IPS DF 6.9 (cell line): Measurements from ENCODE around the gene C19orf85.
A peak's percentile ranks its signal among the peaks of the same experiment; 100 is the strongest.

Source experiments
- DNase-seq: peaks from one replicate; pipeline ENCODE4 v3.0.0-alpha.2; 2013; ENCODE audit warnings: low read depth, low spot score
- H3K27ac ChIP-seq: one replicate; pipeline ENCODE4 v1.5.1; 2013; ENCODE audit warnings: low read length, control low read depth
- H3K27me3 ChIP-seq: 2 replicates; pipeline ENCODE4 v1.6.1; 2013; ENCODE audit warnings: mild to moderate bottlenecking, low read length; ENCODE audit not compliant: control insufficient read depth, insufficient read depth
- H3K36me3 ChIP-seq: 2 replicates; pipeline ENCODE4 v1.6.1; 2013; ENCODE audit warnings: low read length; ENCODE audit not compliant: control insufficient read depth, insufficient read depth
- H3K4me1 ChIP-seq: 2 replicates; pipeline ENCODE4 v1.6.1; 2013; ENCODE audit warnings: low read length; ENCODE audit not compliant: control insufficient read depth, insufficient read depth
- H3K4me3 ChIP-seq: 2 replicates; pipeline ENCODE4 v1.5.1; 2013; ENCODE audit warnings: mild to moderate bottlenecking, low read length
- H3K9me3 ChIP-seq: 2 replicates; pipeline ENCODE4 v1.6.1; 2013; ENCODE audit warnings: low read length, inconsistent platforms; ENCODE audit not compliant: control insufficient read depth, insufficient read depth
- WGBS: extraction: QIAGEN DNeasy Blood & Tissue Kit; methylation state at CpG from one replicate; pipeline ENCODE4 v1.1.7; 2013; ENCODE audit warnings: mixed read lengths, missing lambda C conversion rate; ENCODE audit not compliant: insufficient read length, insufficient coverage; 5-methylcytosine and 5-hydroxymethylcytosine counted together

The C19orf85 gene

DNA sequence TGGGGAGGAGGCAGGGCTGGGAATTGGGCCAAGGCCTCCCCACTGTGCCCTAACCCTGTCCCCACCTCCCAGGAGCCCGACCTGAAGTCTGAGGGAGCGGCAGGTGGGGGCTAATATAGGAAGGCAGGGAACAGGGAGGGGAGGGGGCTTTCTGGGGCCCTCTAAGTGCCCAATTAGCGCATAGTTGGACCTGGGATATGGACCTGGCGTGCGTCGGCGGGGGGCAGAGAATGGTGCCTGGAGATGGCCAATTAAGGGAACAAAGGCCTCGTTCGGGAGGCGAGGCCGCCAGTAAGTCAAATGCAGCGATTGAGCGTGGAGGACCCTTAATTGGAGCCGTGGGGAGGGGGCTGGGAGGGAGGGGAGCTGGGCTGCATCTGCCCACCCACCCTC lies at the start of gene C19orf85:
Gene C19orf85, minus strand, starts transcription at position 90 of the 393 bp plus-strand sequence. CDS start 197 bp downstream, outside the sequence.
- Histone ChIP-seq H3K9me3 (no peaks in the 10 kb centered on the region), H3K27me3 (no peaks in the 10 kb centered on the region), H3K4me3 (no peak within 1 kb of the TSS), H3K36me3 (no peaks in the 10 kb centered on the region), H3K27ac (no peak within 1 kb of the TSS), H3K4me1 (peaks cover 2% of the 10 kb centered on the region)
- no peak for DNase-seq
- no CpG with 5 or more reads among the region's 14 CpGs for WGBS

DNA sequence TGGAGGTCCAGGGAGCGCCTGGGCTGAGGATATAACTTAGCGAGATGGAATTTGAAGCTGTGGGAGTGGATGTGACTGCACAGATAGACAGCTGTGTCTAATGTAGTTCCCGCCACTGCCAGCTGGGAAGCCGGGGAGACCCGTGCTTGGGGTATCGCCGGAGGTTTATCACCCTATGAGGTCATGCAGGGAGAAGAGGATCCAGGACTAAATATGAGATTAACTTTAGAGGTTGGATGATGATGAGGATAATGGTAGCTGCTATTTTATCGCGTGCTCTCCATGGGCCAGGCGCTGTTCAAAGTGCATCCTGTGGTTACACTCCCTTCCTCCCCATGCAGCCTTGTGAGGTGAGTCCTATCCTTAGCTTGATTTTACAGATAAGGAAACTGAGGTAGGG lies 43.6 kb upstream of the C19orf85 start:
- WGBS, result no CpG with 5 or more reads among the region's 10 CpGs
- no peak overlapping the region for H3K27ac ChIP-seq
- no peak overlapping the region for H3K4me3 ChIP-seq
- no peaks in the 10 kb centered on the region for H3K4me1 ChIP-seq
- H3K27me3 ChIP-seq, result peaks cover 3% of the 10 kb centered on the region; the same call in 1 of the 2 replicates
- no peak for DNase-seq
- 0 out of 2 replicates have a peak, but pooled peaks cover 2% of the 10 kb centered on the region for H3K9me3 ChIP-seq
- H3K36me3 ChIP-seq, result no peaks in the 10 kb centered on the region

DNA sequence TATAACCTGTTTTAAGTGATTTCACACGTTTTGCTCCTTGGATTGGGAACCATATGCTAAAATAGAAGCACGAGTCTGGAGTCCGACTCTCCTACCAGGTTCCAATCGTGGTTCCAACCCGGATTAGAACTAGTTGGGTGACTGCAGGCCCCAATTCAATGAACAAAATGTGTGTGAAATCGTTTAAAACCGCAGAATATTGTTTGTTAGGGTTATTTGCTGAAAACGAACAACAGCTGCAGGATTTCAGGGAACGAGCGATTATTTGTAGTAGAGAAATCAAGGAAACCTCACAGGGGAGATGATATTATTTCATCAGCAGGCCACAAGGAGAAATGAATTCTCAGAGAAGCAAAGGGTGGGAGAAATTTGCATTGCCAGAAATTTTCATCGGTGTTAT lies 40.4 kb upstream of the C19orf85 start:
- Histone ChIP-seq H3K9me3 (0 out of 2 replicates have a peak, but pooled peaks cover 3% of the 10 kb centered on the region), H3K27ac (no peak overlapping the region), H3K4me3 (no peak overlapping the region), H3K4me1 (no peaks in the 10 kb centered on the region; the same call in 1 of the 2 replicates), H3K36me3 (no peaks in the 10 kb centered on the region), H3K27me3 (peaks cover 5% of the 10 kb centered on the region; the same call in 1 of the 2 replicates)
- DNase-seq, result no peak
- no CpG with 5 or more reads among the region's 11 CpGs for WGBS

DNA sequence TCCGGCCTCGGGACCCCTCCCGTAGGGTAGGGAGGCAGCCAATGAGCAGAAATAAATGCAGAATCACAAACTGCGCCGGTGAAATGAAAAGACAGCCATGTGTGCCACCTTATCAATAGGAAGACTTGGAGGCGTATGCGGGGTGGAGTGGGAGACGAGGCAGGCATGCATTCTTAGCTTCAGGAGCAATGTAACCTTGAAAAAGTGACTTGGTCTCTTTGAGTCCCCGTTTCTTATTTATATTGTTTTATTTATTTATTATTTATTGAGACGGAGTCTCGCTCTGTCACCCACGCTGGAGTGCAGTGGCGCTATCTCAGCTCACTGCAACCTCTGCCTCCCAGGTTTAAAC lies 39.7 kb upstream of the C19orf85 start:
- Histone ChIP-seq H3K27ac (no peak overlapping the region), H3K27me3 (peaks cover 5% of the 10 kb centered on the region; the same call in 1 of the 2 replicates), H3K4me3 (no peak overlapping the region), H3K36me3 (no peaks in the 10 kb centered on the region), H3K9me3 (0 out of 2 replicates have a peak, but pooled peaks cover 3% of the 10 kb centered on the region), H3K4me1 (no peaks in the 10 kb centered on the region; the same call in 1 of the 2 replicates)
- no peak for DNase-seq
- WGBS, result no CpG with 5 or more reads among the region's 13 CpGs

DNA sequence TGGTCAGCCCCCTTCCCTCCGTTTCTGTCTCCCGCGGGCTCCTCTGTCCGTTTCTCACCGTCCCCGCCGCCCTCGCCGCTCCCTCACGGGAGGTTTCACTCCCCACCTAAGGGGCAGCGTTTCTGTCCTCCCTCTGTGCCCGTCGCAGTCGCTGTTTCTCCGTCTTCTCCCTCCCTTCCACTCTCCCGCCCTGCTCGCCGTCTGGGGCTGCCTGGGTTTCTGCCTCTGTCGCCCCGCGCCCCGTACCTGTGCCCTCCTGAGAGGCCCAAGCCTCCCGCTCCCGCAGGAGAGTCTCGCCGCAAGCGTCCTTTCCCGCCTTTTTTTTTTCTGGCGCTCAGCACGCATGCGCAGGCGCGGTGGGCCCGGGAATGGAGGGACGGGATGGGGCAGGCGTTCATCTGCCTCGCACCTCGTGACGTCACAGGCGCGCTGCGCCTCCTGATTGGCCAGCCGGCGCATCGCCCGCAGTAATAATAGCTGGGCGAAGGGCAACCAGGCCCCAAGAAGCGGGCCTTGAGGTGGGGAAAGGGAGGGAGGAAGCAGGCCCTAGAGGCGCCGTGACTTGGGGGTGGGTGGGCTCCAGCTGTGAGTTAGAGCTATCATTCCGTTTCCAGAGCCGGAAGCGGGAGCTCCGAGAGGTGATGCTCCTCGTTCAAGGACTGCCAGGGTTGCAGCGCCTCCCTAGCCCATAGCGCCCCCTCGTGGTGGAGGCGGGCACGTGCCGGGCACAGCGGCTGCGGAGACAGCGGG lies 39.1 kb upstream of the C19orf85 start:
- Histone ChIP-seq H3K9me3 (0 out of 2 replicates have a peak, but pooled peaks cover 3% of the 10 kb centered on the region), H3K27me3 (peaks cover 5% of the 10 kb centered on the region; the same call in 1 of the 2 replicates), H3K27ac (no peak overlapping the region), H3K4me3 (no peak overlapping the region), H3K4me1 (no peaks in the 10 kb centered on the region; the same call in 1 of the 2 replicates), H3K36me3 (no peaks in the 10 kb centered on the region)
- no CpG with 5 or more reads among the region's 64 CpGs for WGBS
- DNase-seq, result peak; percentile 90

DNA sequence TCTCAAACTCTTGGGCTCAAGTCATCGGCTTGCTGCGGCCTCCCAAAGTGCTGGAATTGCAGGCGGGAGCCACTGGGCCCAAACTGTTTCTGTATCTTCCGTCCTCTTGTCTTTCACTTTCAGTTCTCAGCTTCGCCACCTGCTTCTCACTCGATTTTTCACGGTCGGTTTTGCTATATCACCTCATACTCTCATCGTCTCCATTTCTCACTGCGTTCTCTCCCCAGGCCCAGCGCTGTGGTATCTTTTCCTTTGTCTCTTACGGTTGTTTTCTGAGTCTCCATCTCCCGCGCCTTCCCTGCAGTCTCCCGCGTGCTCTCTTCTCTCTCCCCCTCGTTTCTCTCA lies 38.6 kb upstream of the C19orf85 start:
- H3K27me3 ChIP-seq, result peaks cover 5% of the 10 kb centered on the region; the same call in 1 of the 2 replicates
- H3K4me1 ChIP-seq, result no peaks in the 10 kb centered on the region; the same call in 1 of the 2 replicates
- no CpG with 5 or more reads among the region's 17 CpGs for WGBS
- H3K27ac ChIP-seq, result no peak overlapping the region
- H3K4me3 ChIP-seq, result no peak overlapping the region
- H3K9me3 ChIP-seq, result 0 out of 2 replicates have a peak, but pooled peaks cover 3% of the 10 kb centered on the region
- no peaks in the 10 kb centered on the region for H3K36me3 ChIP-seq
- DNase-seq, result no peak

DNA sequence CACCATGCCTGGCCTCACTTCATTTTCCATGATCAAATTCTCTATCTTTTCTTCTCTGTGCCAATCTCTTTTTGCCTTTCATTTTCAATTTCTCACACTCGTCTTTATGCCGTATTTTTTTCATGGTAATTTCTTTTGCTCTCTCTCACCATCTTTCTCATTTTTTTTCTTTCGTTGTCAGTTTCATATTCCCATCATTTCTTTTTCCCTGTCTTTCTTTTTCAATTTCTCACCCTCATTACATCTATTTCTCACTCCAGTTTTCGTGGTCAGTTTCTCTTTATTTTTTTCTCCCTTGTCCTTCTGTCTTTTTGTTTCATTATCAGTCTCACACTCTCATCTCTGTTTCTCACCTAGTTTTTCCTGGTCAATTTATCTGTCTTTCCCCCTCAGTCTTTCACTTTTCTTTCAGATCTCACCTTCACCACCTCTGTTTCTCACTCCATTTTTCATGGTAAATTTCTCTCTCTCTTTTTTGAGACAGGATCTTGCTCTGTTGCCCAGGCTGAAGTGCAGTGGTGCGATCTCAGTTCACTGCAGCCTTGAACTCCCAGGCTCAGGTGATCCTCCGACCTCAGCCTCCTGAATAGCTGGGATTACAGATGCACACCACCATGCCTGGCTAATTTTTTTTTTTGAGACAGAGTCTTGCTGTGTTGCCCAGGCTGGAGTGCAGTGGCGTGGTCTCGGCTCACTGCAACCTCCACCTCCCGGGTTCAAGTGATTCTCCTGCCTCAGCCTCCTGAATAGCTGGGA lies 37.8 kb upstream of the C19orf85 start:
- WGBS, result 100% methylated on average over 4 of the region's 9 CpGs
- no peak for DNase-seq

DNA sequence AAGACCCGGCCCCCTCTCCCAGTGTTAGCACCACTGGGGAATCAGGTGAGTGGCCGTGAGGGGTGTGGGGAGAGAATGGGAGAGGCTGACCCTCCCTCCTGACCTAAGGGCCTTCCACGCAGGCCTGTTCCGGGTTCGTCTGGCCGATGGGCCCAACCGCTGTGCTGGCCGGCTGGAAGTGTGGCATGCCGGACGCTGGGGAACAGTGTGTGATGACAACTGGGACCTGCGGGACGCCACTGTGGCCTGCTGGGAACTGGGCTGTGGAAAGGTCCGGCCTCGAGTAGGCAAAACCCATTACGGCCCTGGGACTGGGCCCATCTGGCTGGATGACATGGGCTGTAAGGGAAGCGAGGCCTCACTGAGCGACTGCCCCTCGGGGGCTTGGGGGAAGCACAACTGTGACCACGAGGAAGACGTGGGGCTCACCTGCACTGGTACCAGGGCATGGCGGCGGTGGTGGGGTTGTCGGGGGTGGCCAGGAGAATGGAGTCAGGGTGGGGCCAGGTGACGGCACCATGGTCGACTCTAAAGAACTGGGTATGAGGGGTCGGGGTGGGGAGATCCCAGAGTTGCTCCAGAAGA lies 35.9 kb upstream of the C19orf85 start:
- no CpG with 5 or more reads among the region's 26 CpGs for WGBS
- H3K36me3 ChIP-seq, result no peaks in the 10 kb centered on the region
- H3K4me3 ChIP-seq, result no peak overlapping the region
- 0 out of 2 replicates have a peak, but pooled peaks cover 3% of the 10 kb centered on the region for H3K9me3 ChIP-seq
- DNase-seq, result no peak
- H3K27ac ChIP-seq, result no peak overlapping the region
- no peaks in the 10 kb centered on the region; the same call in 1 of the 2 replicates for H3K4me1 ChIP-seq
- H3K27me3 ChIP-seq, result peaks cover 5% of the 10 kb centered on the region; the same call in 1 of the 2 replicates

More for the DNA sequence above, 37.8 kb upstream of the C19orf85 start:
- Histone ChIP-seq H3K27me3 (peaks cover 5% of the 10 kb centered on the region; the same call in 1 of the 2 replicates), H3K36me3 (no peaks in the 10 kb centered on the region), H3K4me1 (no peaks in the 10 kb centered on the region; the same call in 1 of the 2 replicates), H3K27ac (no peak overlapping the region), H3K4me3 (no peak overlapping the region), H3K9me3 (0 out of 2 replicates have a peak, but pooled peaks cover 3% of the 10 kb centered on the region)

DNA sequence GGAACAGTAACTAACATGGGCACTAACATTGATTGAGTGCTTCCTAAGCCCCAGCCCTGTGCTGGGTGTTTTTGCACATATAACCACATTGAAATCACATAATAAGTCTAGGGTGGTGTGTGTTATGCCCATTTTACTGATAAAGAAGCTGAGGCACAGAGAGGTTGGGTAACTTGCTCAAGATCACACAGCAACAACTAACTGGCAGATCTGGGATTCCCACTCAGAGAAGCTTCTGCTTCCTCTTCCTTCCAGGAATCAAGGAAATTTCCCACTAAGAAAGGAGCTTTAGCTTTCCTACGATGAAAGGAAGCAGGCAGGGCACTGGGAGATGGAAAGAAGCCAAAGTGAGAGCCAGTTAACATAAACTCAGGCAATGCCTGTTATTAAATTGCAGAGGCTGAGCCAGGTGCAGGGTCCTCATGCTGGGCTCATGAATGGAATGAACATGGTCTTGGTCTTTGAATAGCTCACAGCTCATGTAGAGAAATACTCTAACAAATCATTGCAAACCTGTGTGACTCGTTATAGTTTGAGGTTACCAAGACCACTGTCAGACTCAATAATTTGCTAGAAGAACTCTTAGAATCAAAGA lies 33.8 kb upstream of the C19orf85 start:
- DNase-seq, result no peak
- Histone ChIP-seq H3K4me3 (no peak overlapping the region), H3K27ac (no peak overlapping the region), H3K9me3 (0 out of 2 replicates have a peak, but pooled peaks cover 3% of the 10 kb centered on the region), H3K4me1 (no peaks in the 10 kb centered on the region; the same call in 1 of the 2 replicates), H3K36me3 (no peaks in the 10 kb centered on the region), H3K27me3 (peaks cover 4% of the 10 kb centered on the region; the same call in 1 of the 2 replicates)
- no CpG with 5 or more reads among the region's 2 CpGs for WGBS

DNA sequence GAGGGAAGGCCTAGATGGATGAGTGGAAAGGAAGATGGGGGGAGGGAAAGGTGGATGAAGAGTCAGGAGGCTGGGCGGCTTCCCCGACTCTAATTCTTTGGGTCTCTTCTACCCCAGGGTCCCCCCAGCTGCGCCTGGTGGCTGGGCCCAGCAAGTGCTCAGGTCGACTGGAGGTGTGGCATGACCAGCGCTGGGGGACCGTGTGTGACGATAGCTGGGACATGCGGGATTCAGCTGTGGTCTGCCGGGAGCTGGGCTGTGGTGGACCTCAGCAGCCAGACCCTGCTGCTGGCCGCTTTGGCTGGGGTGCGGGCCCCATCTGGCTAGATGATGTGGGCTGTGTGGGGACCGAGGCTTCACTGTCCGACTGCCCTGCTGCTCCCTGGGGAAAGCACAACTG lies 33.2 kb upstream of the C19orf85 start:
- WGBS, result no CpG with 5 or more reads among the region's 13 CpGs
- Histone ChIP-seq H3K27ac (no peak overlapping the region), H3K4me1 (no peaks in the 10 kb centered on the region; the same call in 1 of the 2 replicates), H3K36me3 (no peaks in the 10 kb centered on the region), H3K27me3 (no peaks in the 10 kb centered on the region; the same call in 1 of the 2 replicates), H3K9me3 (no peaks in the 10 kb centered on the region), H3K4me3 (no peak overlapping the region)
- DNase-seq, result no peak
